Upper lobe of right lung (tissue), 1 donor: ENCODE data around the gene EPS8L1. TPM values are rescaled to one million over a fixed set of nuclear protein-coding genes. Genes with fewer than 3 reads are reported as not detected.
A peak's percentile ranks its signal among the peaks of the same experiment; 100 is the strongest.

Experiments used
- ATAC-seq: fragments of 200-7000 bp; cut with Tn5 transposase; one replicate; pipeline ENCODE4 v1.9.1; 2020; ENCODE audit warnings: mild to moderate bottlenecking, moderate library complexity
- DNase-seq: peaks from one replicate; pipeline ENCODE4 v3.0.0-alpha.2; 2020
- H3K27ac ChIP-seq: fragments of 200-600 bp; one replicate; pipeline ENCODE4 v1.8.0; 2022
- H3K27me3 ChIP-seq: fragments of 200-600 bp; one replicate; pipeline ENCODE4 v1.8.0; 2022; ENCODE audit warnings: mild to moderate bottlenecking
- H3K36me3 ChIP-seq: fragments of 200-600 bp; one replicate; pipeline ENCODE4 v1.8.0; 2022
- H3K4me1 ChIP-seq: fragments of 200-600 bp; one replicate; pipeline ENCODE4 v1.8.0; 2022
- H3K4me3 ChIP-seq: fragments of 200-600 bp; one replicate; pipeline ENCODE4 v1.8.0; 2022; ENCODE audit warnings: mild to moderate bottlenecking
- H3K9me3 ChIP-seq: fragments of 200-600 bp; one replicate; pipeline ENCODE4 v1.8.0; 2022
- intact Hi-C: fragments of 100-400 bp; cut with DNase I; formaldehyde crosslinking; loops from one replicate; pipeline ENCODE4 v1.11.0; 2022
- total RNA-seq: library from RNA; stranded (reverse); fragmentation: NEBNext Ultra II Directional; extraction: Animal tissue kit (Norgen Biotek cat#: 25700); gene quantifications from one replicate; pipeline ENCODE4 v1.2.1, GENCODE V29; 2021
- TF ChIP-seq, protein P1 (sequence below): fragments of 200-600 bp; IDR thresholded peaks from one replicate; pipeline ENCODE4 v1.8.0; 2022; ENCODE audit warnings: antibody characterized with exemption
- donor health status: DM: no; HTN: yes; CAD: no; lungs with severe emphysema.

EPS8L1 gene
- total RNA-seq, 1 donor from 2014 or later: 35.6 TPM

DNA sequence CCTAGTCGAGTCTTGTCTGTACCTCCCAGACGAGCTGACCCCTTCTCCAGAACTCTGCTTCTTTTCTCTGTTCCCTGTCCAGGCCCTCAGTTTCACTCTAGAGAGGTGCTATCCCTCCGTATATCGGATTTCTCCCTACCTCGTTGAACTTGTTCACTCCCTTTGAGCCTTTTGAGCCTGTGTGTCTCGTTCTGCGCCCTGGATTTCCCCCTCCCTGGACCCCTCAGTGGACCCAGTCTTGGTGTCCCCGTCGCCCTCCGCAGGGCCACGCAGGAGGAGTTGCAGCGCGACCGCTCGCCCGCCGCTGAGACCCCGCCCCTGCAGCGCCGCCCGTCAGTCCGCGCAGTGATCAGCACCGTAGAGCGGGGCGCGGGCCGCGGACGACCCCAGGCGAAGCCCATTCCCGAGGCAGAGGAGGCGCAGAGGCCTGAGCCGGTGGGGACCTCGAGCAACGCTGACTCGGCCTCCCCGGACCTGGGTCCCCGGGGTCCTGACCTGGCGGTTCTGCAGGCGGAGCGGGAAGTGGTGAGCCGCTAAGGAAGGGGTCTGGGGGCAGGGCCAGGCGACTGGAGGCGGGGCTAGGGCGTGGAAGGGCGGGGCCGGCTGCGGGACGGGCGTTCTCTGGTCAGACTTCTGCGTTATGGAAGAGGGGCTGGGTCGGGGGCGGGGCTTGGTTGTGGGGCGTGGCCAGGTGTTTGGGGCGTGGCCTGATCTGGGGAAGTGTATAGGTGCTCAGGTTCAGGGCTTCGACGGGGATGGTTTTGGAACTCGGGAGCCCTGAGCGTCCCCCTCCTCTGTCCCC, 5.5 kb downstream of the EPS8L1 start:
- no peaks in the 10 kb centered on the region for H3K36me3 ChIP-seq
- H3K4me1 ChIP-seq: peaks cover 16% of the 10 kb centered on the region
- intact Hi-C loops: no loop called here
- peak overlapping the region; percentile 61 for H3K4me3 ChIP-seq
- peak; percentile 87 for ATAC-seq
- TF ChIP-seq, protein P1, sequence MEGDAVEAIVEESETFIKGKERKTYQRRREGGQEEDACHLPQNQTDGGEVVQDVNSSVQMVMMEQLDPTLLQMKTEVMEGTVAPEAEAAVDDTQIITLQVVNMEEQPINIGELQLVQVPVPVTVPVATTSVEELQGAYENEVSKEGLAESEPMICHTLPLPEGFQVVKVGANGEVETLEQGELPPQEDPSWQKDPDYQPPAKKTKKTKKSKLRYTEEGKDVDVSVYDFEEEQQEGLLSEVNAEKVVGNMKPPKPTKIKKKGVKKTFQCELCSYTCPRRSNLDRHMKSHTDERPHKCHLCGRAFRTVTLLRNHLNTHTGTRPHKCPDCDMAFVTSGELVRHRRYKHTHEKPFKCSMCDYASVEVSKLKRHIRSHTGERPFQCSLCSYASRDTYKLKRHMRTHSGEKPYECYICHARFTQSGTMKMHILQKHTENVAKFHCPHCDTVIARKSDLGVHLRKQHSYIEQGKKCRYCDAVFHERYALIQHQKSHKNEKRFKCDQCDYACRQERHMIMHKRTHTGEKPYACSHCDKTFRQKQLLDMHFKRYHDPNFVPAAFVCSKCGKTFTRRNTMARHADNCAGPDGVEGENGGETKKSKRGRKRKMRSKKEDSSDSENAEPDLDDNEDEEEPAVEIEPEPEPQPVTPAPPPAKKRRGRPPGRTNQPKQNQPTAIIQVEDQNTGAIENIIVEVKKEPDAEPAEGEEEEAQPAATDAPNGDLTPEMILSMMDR: no peak
- no peaks in the 10 kb centered on the region for H3K9me3 ChIP-seq
- H3K27ac ChIP-seq: peak overlapping the region; percentile 26
- peaks cover 46% of the 10 kb centered on the region for H3K27me3 ChIP-seq
- DNase-seq: peak; percentile 95

DNA sequence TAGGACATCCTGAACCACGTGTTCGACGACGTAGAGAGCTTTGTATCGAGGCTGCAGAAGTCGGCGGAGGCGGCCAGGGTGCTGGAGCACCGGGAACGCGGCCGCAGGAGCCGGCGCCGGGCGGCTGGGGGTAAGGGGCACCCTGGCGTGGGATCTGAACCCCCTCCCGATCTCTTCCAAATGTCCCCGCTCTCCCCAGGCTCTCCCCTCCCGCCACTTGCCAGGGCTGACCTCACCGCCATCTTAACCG, 6.0 kb downstream of the EPS8L1 start:
- Histone ChIP-seq H3K4me3 (peak overlapping the region; percentile 61), H3K4me1 (peaks cover 21% of the 10 kb centered on the region), H3K27ac (no peak overlapping the region), H3K9me3 (no peaks in the 10 kb centered on the region), H3K36me3 (no peaks in the 10 kb centered on the region), H3K27me3 (peaks cover 46% of the 10 kb centered on the region)
- TF ChIP-seq, protein P1: no peak
- intact Hi-C loops: no loop called here
- no peak for DNase-seq
- no peak for ATAC-seq

DNA sequence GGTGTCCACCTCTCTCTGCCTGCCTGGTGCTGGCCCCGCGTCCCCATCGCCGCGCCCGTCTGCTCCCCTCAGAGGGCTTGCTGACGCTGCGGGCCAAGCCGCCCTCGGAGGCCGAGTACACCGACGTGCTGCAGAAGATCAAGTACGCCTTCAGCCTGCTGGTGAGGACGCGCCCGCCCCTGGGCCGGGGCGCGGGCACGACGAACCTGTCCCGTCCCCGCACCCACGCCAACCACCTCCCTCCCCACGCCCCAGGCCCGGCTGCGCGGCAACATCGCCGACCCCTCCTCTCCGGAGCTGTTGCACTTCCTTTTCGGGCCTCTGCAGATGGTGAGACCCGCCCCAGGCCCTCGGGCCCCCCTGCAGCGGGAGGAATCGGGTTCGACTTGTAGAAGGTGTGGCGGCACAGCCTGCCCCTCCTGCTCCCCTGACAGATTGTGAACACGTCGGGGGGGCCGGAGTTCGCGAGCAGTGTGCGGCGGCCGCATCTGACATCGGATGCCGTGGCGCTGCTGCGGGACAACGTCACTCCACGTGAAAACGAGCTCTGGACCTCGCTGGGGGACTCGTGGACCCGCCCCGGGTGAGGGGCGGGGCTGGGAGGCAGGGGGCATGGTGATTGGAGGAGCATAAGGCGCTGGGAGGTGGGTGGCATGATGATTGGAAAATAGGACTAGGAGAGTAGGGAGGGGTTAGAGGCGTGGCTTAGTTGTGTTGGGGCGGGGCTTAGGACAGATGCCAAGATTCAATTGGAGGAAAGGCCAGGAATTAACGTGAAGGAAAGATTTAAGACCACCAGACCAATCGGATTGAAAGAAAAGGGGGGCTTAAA, 6.6 kb downstream of the EPS8L1 start:
- ATAC-seq: no peak
- H3K4me1 ChIP-seq: peaks cover 27% of the 10 kb centered on the region
- intact Hi-C loops: no loop called here
- no peak for DNase-seq
- H3K27ac ChIP-seq: no peak overlapping the region
- H3K9me3 ChIP-seq: no peaks in the 10 kb centered on the region
- peak overlapping the region; percentile 61 for H3K4me3 ChIP-seq
- TF ChIP-seq, protein P1: no peak
- H3K27me3 ChIP-seq: peaks cover 43% of the 10 kb centered on the region
- no peaks in the 10 kb centered on the region for H3K36me3 ChIP-seq

DNA sequence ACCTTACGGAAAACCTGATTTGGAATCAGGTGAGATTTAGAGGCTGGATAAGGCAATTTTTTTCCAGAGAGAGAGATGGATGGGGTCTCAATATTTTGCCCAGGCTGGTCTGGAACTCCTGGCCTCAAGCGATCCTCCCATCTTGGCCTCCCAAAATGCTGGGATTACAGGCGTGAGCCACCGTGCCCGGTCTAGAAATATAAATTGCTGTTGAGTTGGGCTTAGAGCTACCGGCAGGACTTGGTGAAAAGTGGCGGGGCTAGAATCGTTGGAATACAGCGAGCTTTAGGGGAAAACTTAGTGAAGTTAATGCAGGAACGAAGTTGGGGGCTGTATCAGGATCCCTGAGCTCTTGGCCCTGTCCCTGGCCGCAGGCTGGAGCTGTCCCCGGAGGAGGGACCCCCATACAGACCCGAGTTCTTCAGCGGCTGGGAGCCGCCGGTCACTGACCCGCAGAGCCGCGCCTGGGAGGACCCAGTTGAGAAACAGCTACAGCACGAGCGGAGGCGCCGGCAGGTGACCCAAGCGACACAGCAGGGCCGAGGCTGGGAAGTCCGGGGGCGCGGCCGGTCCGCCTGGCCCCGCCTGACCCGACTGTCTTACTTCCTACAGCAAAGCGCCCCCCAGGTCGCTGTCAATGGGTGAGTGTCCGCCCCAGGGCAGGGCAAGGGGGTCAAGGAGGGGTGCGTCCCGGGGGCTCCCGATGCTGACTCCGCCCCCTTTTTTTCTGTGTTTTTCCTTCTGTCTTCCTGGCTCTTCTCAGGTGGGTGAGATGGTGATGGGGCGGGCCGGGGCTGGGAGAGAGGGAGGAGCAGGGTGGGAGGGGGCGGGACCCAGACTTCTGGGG, 7.6 kb downstream of the EPS8L1 start:
- DNase-seq: no peak
- intact Hi-C loops: no loop called here
- Histone ChIP-seq H3K27me3 (peaks cover 43% of the 10 kb centered on the region), H3K9me3 (no peaks in the 10 kb centered on the region), H3K4me1 (peaks cover 36% of the 10 kb centered on the region), H3K4me3 (no peak overlapping the region), H3K36me3 (no peaks in the 10 kb centered on the region), H3K27ac (no peak overlapping the region)
- no peak for ATAC-seq
- TF ChIP-seq, protein P1: no peak

DNA sequence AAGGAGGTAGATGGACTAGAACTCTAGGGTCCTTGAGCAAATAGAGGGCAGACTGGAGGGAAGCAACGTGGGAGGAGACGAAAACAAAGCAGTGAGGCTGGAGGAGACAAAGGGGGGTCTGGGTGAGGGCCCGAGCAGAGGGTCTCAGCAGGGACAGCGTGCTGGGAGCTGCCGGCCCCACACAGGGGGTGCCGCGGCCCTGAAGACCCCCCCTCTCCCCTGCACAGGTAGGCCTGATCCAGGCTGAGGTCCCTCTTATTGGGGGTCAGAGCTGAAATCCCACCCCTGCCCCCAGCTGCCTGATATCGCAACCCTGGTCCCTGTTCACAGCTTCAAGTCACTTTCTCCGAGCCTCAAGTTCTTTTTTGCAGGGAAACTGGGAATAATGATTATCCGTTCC, 8.7 kb downstream of the EPS8L1 start:
- ATAC-seq (no peak), DNase-seq (no peak)
- Histone ChIP-seq H3K27me3 (peaks cover 42% of the 10 kb centered on the region), H3K4me3 (no peak overlapping the region), H3K27ac (no peak overlapping the region), H3K4me1 (peaks cover 39% of the 10 kb centered on the region), H3K9me3 (no peaks in the 10 kb centered on the region), H3K36me3 (no peaks in the 10 kb centered on the region)
- TF ChIP-seq, protein P1: no peak
- intact Hi-C loops: no loop called here
